Measurements from ENCODE around the gene SCLT1.

The SCLT1 gene

GRCh38 chr4:128866691-128867090 lies 226.6 kb downstream of the SCLT1 start:
- no peak for DNase-seq

- no peak for DNase-seq
These were observed 227.1 kb downstream of the SCLT1 start for GRCh38 chr4:128866269-128866668.

- DNase-seq: no peak
These were observed 228.2 kb downstream of the SCLT1 start for GRCh38 chr4:128865132-128865531.

GRCh38 chr4:128863312-128864075 lies 229.8 kb downstream of the SCLT1 start:
- peak; percentile 30 to 43 for DNase-seq

GRCh38 chr4:128862608-128863311 lies 230.6 kb downstream of the SCLT1 start:
- no peak for DNase-seq

GRCh38 chr4:128861856-128862518 lies 231.4 kb downstream of the SCLT1 start:
- no peak for DNase-seq

- DNase-seq: no peak
These were observed 233.3 kb downstream of the SCLT1 start for GRCh38 chr4:128859887-128860677.

GRCh38 chr4:128858879-128859671 lies 234.3 kb downstream of the SCLT1 start:
- DNase-seq: no peak

GRCh38 chr4:128856246-128856645 lies 237.1 kb downstream of the SCLT1 start:
- no peak for DNase-seq

- no peak for DNase-seq
These were observed 237.7 kb downstream of the SCLT1 start for GRCh38 chr4:128855621-128856020.

- no peak for DNase-seq
These were observed 238.9 kb downstream of the SCLT1 start for GRCh38 chr4:128854433-128854832.

- no peak for DNase-seq
These were observed 239.6 kb downstream of the SCLT1 start for GRCh38 chr4:128853741-128854140.

GRCh38 chr4:128850252-128850651 lies 243.1 kb downstream of the SCLT1 start:
- DNase-seq: no peak

- DNase-seq: no peak
These were observed 244.9 kb downstream of the SCLT1 start for GRCh38 chr4:128848461-128848860.

GRCh38 chr4:128847082-128847724 lies 246.1 kb downstream of the SCLT1 start:
- DNase-seq: no peak

- DNase-seq: no peak
These were observed 247.3 kb downstream of the SCLT1 start for GRCh38 chr4:128846063-128846462.

- no peak for DNase-seq
These were observed 248.4 kb downstream of the SCLT1 start for GRCh38 chr4:128844931-128845330.

GRCh38 chr4:128841402-128841801 lies 251.9 kb downstream of the SCLT1 start:
- no peak for DNase-seq

- DNase-seq: no peak
These were observed 252.5 kb downstream of the SCLT1 start for GRCh38 chr4:128840711-128841318.

- no peak for DNase-seq
These were observed 255.7 kb downstream of the SCLT1 start for GRCh38 chr4:128837679-128838078.

- no peak for DNase-seq
These were observed 256.1 kb downstream of the SCLT1 start for GRCh38 chr4:128837198-128837597.

All from NCI-H1930 (cell line).